ENCODE data around the gene ASIC3.

The ASIC3 gene

GRCh38 chr7:151071032-151071866 lies 22.9 kb downstream of the ASIC3 start:
- no peak for DNase-seq (ENCODE audit: low spot score)

DNA sequence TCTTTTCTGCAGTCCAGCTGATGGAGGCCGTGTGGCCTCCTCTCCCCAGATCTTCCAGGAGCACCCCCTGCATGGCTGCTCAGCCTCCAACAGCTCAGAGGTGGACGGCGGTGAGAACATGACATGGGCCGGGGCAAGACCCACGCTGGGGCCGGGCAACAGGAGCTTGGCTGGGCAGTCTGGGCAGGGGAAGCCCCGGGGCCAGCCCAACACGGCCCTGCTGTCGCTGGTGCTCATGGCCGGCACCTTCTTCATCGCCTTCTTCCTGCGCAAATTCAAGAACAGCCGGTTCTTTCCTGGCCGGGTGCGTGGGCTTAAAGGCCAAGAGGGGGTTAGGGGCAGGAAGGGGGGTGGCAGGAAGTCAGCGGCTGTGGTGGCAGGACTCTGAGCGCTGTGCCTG lies 25.7 kb downstream of the ASIC3 start:
- no peak for DNase-seq (ENCODE audit: low spot score)

DNA sequence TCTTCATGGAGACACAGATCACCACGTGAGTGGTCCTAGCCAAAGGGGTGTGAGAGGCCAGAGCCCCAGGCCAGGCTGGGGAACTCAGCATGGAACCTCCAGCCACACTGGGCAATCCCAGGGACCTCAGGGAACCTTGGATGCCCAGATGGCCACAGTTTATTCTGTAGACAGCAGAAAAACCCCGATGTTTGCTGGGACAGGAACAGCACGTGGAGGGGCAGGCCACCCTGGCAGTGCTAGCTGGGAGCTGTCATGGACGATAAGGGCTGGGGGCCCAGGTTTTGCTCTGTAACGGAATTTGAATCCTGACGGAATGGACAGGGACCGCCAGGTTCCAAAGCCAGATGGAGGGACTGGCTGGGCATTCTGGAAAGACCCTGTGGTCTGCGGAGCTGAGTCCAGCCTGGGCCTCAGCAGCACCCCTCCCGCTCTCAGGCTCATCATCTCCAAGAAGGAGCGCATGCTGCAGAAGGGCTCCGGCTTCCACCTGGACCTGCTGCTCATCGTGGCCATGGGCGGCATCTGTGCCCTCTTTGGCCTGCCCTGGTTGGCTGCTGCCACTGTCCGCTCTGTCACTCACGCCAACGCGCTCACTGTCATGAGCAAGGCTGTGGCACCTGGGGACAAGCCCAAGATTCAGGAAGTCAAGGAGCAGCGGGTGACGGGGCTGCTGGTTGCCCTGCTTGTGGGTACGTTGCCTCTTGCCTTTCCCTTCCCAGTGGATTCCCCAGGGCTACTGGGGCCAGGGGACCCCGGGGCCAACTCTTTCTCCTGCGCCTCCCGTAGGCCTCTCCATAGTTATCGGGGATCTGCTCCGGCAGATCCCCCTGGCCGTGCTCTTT lies 26.7 kb downstream of the ASIC3 start:
- no peak for DNase-seq (ENCODE audit: low spot score)

GRCh38 chr7:151075662-151075971 lies 27.3 kb downstream of the ASIC3 start:
- DNase-seq (ENCODE audit: low spot score): no peak

GRCh38 chr7:151075978-151076426 lies 27.7 kb downstream of the ASIC3 start:
- no peak for DNase-seq (ENCODE audit: low spot score)

- peak; percentile 50 for DNase-seq (ENCODE audit: low spot score)
These were observed 28.8 kb downstream of the ASIC3 start for GRCh38 chr7:151076863-151077704.

GRCh38 chr7:151077705-151078232 lies 29.4 kb downstream of the ASIC3 start:
- DNase-seq (ENCODE audit: low spot score): no peak

DNA sequence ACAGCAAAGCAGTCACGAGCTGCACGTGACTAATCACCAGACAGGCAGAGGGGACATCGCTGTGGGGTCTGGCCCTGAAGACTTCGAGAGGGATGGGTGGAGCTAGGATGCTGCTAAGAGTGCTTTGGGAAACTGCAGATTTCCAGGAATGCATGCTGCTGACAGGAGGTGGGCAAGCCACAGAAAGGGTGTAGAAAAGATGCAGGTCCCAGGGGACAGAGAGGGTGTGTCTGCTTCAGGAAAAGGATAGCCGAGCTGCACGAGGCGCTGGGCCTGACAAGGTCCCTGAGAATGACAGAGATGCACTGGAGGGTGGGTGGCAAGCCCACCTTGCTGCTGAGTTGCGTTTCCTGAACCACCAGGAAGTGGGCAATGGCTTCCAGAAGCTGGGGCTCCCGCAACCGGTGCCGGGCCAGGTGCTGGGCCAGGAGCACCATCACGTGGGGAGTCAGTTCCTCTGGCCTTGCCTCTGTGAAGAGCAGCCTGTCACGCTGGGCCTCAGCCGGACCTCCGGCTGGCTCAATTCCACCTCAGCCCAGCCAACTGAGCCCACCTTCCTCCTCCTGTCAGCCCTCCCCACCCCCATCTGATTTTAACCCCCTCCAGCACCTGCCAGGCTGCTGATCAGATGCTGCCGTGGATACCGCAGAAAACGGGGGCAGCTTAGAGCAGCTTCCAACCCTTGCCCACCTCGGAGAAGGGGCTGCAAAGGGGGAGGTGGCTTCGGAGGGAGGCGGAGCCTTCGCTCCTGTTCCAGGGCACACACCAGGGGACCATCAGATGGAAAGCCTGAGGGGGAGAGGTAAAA lies 30.1 kb downstream of the ASIC3 start:
- DNase-seq (ENCODE audit: low spot score): no peak

- no peak for DNase-seq (ENCODE audit: low spot score)
These were observed 31.0 kb downstream of the ASIC3 start for GRCh38 chr7:151079199-151079910.

GRCh38 chr7:151080067-151080521 lies 31.8 kb downstream of the ASIC3 start:
- DNase-seq (ENCODE audit: low spot score): peak; percentile 62

DNA sequence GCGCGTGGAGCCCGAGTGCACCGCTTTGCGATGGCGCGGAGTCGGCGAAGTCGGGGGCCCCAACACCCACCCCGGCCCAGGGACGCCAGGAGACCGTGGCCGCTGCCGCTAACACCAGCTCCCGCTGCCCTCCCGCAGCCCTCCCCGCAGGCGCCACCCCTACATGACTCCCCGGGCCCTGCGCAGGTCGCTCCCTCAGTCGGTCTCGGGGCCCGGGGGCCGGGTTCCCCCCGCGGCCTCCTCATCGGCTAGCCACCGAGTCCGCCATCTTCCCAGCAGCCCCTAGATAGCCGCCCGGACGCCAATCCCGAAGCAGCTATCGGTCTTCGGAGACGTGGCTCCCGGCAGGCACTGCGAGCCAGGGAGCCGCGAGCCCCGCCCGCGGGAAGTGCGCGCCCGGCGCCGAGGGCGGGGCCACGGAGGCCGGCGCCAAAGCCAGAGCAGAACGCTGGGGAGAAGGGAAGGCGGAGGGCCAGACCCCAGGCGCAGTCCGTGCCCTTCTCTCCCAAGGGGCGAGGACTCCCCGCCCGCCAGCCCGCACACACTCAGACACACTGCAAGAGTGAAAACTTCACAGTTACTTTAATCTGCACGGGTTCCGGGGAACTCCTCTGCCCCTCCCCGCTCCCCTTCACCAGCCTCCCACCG lies 32.3 kb downstream of the ASIC3 start, which contains the start of gene FASTK:
FASTK (minus strand) TSS at position 288 of the 648 bp plus-strand sequence; CDS start at position 245, 43 bp downstream.
- DNase-seq (ENCODE audit: low spot score): peak; percentile 94

GRCh38 chr7:151081170-151082101 lies 33.1 kb downstream of the ASIC3 start:
- DNase-seq (ENCODE audit: low spot score): no peak

- no peak for DNase-seq (ENCODE audit: low spot score)
These were observed 34.1 kb downstream of the ASIC3 start for GRCh38 chr7:151082141-151083070.

GRCh38 chr7:151083071-151083823 lies 34.9 kb downstream of the ASIC3 start, which contains the start of gene TMUB1:
Gene TMUB1 (minus strand): TSS chr7:151083493. CDS start chr7:151082563, 930 bp downstream.
- peak; percentile 90 for DNase-seq (ENCODE audit: low spot score)

GRCh38 chr7:151083824-151084160 lies 35.5 kb downstream of the ASIC3 start:
- no peak for DNase-seq (ENCODE audit: low spot score)

- DNase-seq (ENCODE audit: low spot score): no peak
These were observed 37.0 kb downstream of the ASIC3 start for GRCh38 chr7:151085329-151085690.

Data from NAMALWA (cell line).